Esophagus squamous epithelium (tissue), 4 donors: ENCODE measurements around the gene VSTM4.

Experiments
- CTCF ChIP-seq, 6 experiments: fragments of 450-650 bp in 4 of 6; fragments of 200-600 bp in 2 of 6; sonication (generic) in 2 of 6; IDR thresholded peaks; one replicate each; pipeline ENCODE4 v1.5.1; 2016 to 2019; ENCODE audit warnings: antibody characterized with exemption in 6 of 6, mild to moderate bottlenecking in 4 of 6, moderate library complexity in 4 of 6
- POLR2A ChIP-seq, 4 donors: fragments of 450-650 bp; IDR thresholded peaks; one replicate each; pipeline ENCODE4 v1.6.1; 2017; ENCODE audit warnings: antibody characterized with exemption in 4 of 4, mild to moderate bottlenecking in 4 of 4, moderate library complexity in 3 of 4

DNA sequence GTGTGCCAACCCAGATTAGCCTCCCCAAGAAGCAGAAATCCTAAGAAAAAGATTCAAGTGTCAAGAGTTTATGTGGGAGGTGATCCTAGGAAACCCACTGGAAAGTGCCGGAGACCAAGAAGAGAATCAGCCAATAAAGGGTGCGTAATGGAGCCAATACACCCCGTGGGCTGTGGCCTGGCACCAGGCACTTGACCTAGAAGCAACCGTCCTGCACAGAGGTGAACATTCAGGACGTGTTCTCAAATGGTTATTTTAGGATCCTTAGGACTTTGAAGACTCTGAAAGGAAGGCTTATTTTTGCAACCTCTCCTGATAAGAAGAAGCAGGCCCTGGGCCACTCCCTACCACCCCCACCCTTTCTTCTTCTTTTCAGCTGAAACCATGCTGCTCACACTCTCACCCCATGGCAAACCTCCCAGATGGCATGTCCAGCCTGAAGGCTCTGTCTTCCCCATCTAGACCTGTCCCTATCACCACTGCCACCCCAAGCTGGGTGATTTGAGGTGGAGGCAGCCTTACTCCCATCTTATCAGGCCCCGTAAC is 46.6 kb downstream of the VSTM4 start:
- TF ChIP-seq POLR2A (IDR thresholded peaks at IDR 0.05), result no peak
- no peak for TF ChIP-seq CTCF (IDR thresholded peaks at IDR 0.05)
